HepG2 (cell line): ENCODE data around the gene IER5L. TPM values are rescaled to one million over a fixed set of nuclear protein-coding genes. Genes with fewer than 3 reads are reported as not detected.

ENCODE experiments used
- ATAC-seq: fragments of 200-7000 bp; cut with Tn5 transposase; 3 replicates; pipeline ENCODE4 v1.9.1; 2020; ENCODE audit warnings: mild to moderate bottlenecking, moderate library complexity
- BruUV-seq: library from RNA; stranded (reverse); fragments of 400-500 nt; replicated peaks from 2 replicates; lab custom pipeline; 2021; lab: Mats Ljungman, UMichigan
- CTCF ChIA-PET: fragments of 300-600 bp; formaldehyde crosslinking; extraction: SDS; loops from one replicate; lab custom pipeline; 2021; ENCODE audit warnings: low total read pairs, inconsistent platforms, low intra/inter-chr PET ratio; lab: Yijun Ruan, JAX
- POLR2A ChIA-PET: fragments of 350-600 bp; sonication (Branson Sonifier 250); formaldehyde crosslinking; loops from one replicate; lab custom pipeline; 2020; ENCODE audit warnings: antibody characterized with exemption, inconsistent platforms; lab: Yijun Ruan, JAX
- DNase-seq: peaks from one replicate; pipeline ENCODE4 v3.0.0-alpha.2; 2015; ENCODE audit warnings: low spot score
- FAIRE-seq: peaks from 3 replicates; lab custom pipeline; 2011; peaks lifted over from hg19 to GRCh38; lab: Jason Lieb, UNC
- H2AFZ ChIP-seq: one replicate; pipeline ENCODE4 v1.6.1; 2011; ENCODE audit warnings: low read length, inconsistent platforms
- H3K27ac ChIP-seq: fragments of 300-600 bp; 3 replicates; pipeline ENCODE4 v1.8.0; 2011; ENCODE audit warnings: mixed run types, mild to moderate bottlenecking, mixed read lengths, low read length, inconsistent platforms; ENCODE audit not compliant: insufficient read depth; ENCODE audit errors: extremely low read length
- H3K27me3 ChIP-seq, 2 experiments: fragments of 200-600 bp in 1 of 2; 2 replicates in 1 of 2; 3 replicates in 1 of 2; pipeline versions ENCODE4 v1.6.0 to v1.8.0; 2011; ENCODE audit warnings: low read length in 2 of 2, mild to moderate bottlenecking in 2 of 2, moderate library complexity in 2 of 2, inconsistent platforms in 1 of 2; ENCODE audit not compliant: insufficient read depth in 2 of 2, control insufficient read depth in 1 of 2
- H3K36me3 ChIP-seq, 2 experiments: fragments of 200-600 bp in 1 of 2; replicated peaks in 1 of 2; 2 replicates in 1 of 2; 3 replicates in 1 of 2; pipeline versions ENCODE4 v1.5.1 to v1.8.0; 2011; ENCODE audit warnings: low read length in 2 of 2, inconsistent platforms in 1 of 2; ENCODE audit not compliant: insufficient read depth in 2 of 2, control insufficient read depth in 1 of 2
- H3K4me1 ChIP-seq: 2 replicates; pipeline ENCODE4 v1.5.1; 2012; ENCODE audit warnings: low read length, inconsistent platforms; ENCODE audit not compliant: insufficient read depth
- H3K4me2 ChIP-seq: 2 replicates; pipeline ENCODE4 v1.6.0; 2011; ENCODE audit warnings: low read depth, low read length, inconsistent platforms
- H3K4me3 ChIP-seq, 3 experiments: fragments of 200-600 bp in 1 of 3; sonication (generic), shearing (Covaris generic) in 1 of 3; replicated peaks in 1 of 3; 2 replicates each; pipeline ENCODE4 v1.5.1; 2011 to 2016; ENCODE audit warnings: low read length in 3 of 3, inconsistent platforms in 2 of 3, low read depth in 2 of 3, mild to moderate bottlenecking in 2 of 3, control low read depth in 1 of 3, mixed read lengths in 1 of 3; ENCODE audit not compliant: insufficient read depth in 1 of 3
- H3K79me2 ChIP-seq: one replicate; pipeline ENCODE4 v1.6.1; 2011; ENCODE audit warnings: low read length, inconsistent platforms; ENCODE audit not compliant: insufficient read depth
- H3K9ac ChIP-seq: 2 replicates; pipeline ENCODE4 v1.6.0; 2011; ENCODE audit warnings: mild to moderate bottlenecking, low read depth, low read length, inconsistent platforms; ENCODE audit not compliant: insufficient read depth
- H3K9me3 ChIP-seq: 2 replicates; pipeline ENCODE4 v1.5.1; 2012; ENCODE audit warnings: mild to moderate bottlenecking, low read length
- H4K20me1 ChIP-seq: 2 replicates; pipeline ENCODE4 v1.6.0; 2011; ENCODE audit warnings: inconsistent platforms, mild to moderate bottlenecking, low read length, moderate library complexity; ENCODE audit not compliant: insufficient read depth
- ATAD3A ChIP-seq: sonication (generic); formaldehyde crosslinking; IDR thresholded peaks from 2 replicates; pipeline ENCODE4 v1.4.0; 2020; ENCODE audit warnings: missing genetic modification reagents
- NFKB2 ChIP-seq: sonication (generic); formaldehyde crosslinking; IDR thresholded peaks from 2 replicates; pipeline ENCODE4 v1.4.0; 2020; ENCODE audit warnings: missing genetic modification reagents, borderline replicate concordance
- NFYC ChIP-seq: IDR thresholded peaks from 2 replicates; pipeline ENCODE4 v1.6.1; 2016; ENCODE audit warnings: missing genetic modification reagents, missing compliant biosample characterization
- TMF1 ChIP-seq: sonication (generic); formaldehyde crosslinking; IDR thresholded peaks from 2 replicates; pipeline ENCODE4 v1.8.1; 2022; ENCODE audit warnings: low read depth, missing genetic modification reagents
- ZNF629 ChIP-seq: sonication (generic); formaldehyde crosslinking; conservative IDR thresholded peaks from 2 replicates; pipeline ENCODE4 v1.5.0; 2020; ENCODE audit warnings: missing genetic modification reagents
- WGBS: methylation state at CpG from one replicate; pipeline ENCODE4 v1.1.6; 2017; ENCODE audit warnings: low lambda C conversion rate; 5-methylcytosine and 5-hydroxymethylcytosine counted together
- in situ Hi-C: cut with HindIII; loops from 2 replicates; pipeline ENCODE4 v1.10.0; 2017; ENCODE audit warnings: low pct_unique_long_range_greater_than_20kb; ENCODE audit not compliant: extremely low pct_ligation_motif_present
- intact Hi-C: fragments of 100-400 bp; cut with micrococcal nuclease; formaldehyde crosslinking; loops from one replicate; pipeline ENCODE4 v1.10.0; 2022; ENCODE audit not compliant: unreplicated experiment
- polyA plus RNA-seq, 8 experiments: library from polyadenylated mRNA; depleted of rRNA in 3 of 8; stranded (reverse) in 7 of 8; unstranded in 1 of 8; fragments of >200 nt; fragmentation: Illumina TruSeq in 4 of 8; extraction: Trizol in 4 of 8; gene quantifications; 2 replicates each; pipeline versions ENCODE4 v1.2.1 to v1.2.3, GENCODE V29; 2011 to 2016; ENCODE audit warnings: low read depth in 4 of 8, missing spikeins in 1 of 8, mixed read lengths in 1 of 8; ENCODE audit not compliant: insufficient read depth in 1 of 8
- total RNA-seq, 5 experiments: library from RNA; depleted of rRNA; stranded (reverse); fragments of >200 nt; fragmentation: Illumina TruSeq; extraction: Trizol; gene quantifications; 2 replicates each; pipeline ENCODE4 v1.2.3, GENCODE V29; 2016; ENCODE audit warnings: low read depth in 1 of 5
- TF ChIP-seq, protein P1 (sequence below): sonication (generic); formaldehyde crosslinking; IDR thresholded peaks from 2 replicates; pipeline ENCODE4 v1.5.0; 2020; ENCODE audit warnings: mild to moderate bottlenecking, missing genetic modification reagents
- TF ChIP-seq, protein P2 (sequence below), 2 experiments: fragments of 450-650 bp in 1 of 2; sonication (generic) in 1 of 2; formaldehyde crosslinking in 1 of 2; IDR thresholded peaks; 2 replicates each; pipeline versions ENCODE4 v1.6.1 to v1.8.0; 2016 to 2022; ENCODE audit warnings: antibody characterized with exemption in 1 of 2, mild to moderate bottlenecking in 1 of 2, missing genetic modification reagents in 1 of 2

IER5L gene
- total and polyA plus RNA-seq, 2 of the 13 experiments (the other 11 are each of a cell fraction or from before 2014, with no cell fraction given) = 1.8 to 3.3 TPM

DNA sequence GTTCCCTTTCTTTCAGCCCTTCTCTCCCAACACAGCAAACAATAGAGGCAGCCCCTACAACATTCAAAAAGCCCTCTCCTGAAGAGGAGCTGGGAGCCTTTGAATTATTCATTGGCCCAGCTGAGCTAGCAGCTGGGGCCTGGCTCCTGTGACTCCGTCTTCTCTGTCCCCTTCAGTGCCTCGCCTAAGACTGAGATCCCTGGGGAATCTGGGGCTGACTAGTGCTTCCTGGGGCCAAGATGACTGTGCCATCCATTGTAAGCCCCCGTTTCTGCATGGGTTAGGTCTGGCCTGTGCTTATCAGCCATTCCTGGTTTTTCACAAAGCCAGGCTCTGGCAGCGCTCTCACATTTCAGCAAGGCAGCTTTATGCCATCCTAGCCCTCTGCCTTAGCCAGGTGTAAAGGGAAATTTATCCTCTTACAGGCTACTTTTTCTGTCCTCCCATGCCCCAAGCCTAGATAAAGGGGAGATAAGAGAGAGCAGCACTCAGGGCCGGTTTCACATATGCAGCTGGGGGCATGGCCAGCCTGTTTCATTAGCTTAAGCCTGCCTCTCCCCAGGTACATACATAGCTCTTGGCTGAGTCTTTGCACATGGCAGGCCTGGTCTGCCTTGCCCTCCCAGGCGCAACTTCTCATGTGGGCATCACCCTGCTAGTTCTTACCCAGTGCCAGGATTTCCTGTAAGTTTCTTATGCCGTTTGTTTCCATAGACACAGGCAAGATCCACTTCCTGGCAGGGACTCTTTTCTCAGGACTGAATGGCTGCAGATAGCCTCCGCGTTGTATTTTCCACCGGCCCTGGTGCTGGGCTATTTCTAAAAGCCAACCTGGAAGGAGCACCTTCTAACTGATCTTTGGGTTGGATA lies 51.1 kb downstream of the IER5L start:
- H3K27ac ChIP-seq = no peak overlapping the region
- TF ChIP-seq, protein P1, sequence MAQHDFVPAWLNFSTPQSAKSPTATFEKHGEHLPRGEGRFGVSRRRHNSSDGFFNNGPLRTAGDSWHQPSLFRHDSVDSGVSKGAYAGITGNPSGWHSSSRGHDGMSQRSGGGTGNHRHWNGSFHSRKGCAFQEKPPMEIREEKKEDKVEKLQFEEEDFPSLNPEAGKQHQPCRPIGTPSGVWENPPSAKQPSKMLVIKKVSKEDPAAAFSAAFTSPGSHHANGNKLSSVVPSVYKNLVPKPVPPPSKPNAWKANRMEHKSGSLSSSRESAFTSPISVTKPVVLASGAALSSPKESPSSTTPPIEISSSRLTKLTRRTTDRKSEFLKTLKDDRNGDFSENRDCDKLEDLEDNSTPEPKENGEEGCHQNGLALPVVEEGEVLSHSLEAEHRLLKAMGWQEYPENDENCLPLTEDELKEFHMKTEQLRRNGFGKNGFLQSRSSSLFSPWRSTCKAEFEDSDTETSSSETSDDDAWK (CRISPR knock-in tag) = no peak
- TF ChIP-seq NFKB2 (CRISPR knock-in tag) (no peak), NFYC (no peak), ZNF629 (no peak), ATAD3A (CRISPR knock-in tag) (no peak), TMF1 (CRISPR knock-in tag) (no peak)
- TF ChIP-seq, protein P2, sequence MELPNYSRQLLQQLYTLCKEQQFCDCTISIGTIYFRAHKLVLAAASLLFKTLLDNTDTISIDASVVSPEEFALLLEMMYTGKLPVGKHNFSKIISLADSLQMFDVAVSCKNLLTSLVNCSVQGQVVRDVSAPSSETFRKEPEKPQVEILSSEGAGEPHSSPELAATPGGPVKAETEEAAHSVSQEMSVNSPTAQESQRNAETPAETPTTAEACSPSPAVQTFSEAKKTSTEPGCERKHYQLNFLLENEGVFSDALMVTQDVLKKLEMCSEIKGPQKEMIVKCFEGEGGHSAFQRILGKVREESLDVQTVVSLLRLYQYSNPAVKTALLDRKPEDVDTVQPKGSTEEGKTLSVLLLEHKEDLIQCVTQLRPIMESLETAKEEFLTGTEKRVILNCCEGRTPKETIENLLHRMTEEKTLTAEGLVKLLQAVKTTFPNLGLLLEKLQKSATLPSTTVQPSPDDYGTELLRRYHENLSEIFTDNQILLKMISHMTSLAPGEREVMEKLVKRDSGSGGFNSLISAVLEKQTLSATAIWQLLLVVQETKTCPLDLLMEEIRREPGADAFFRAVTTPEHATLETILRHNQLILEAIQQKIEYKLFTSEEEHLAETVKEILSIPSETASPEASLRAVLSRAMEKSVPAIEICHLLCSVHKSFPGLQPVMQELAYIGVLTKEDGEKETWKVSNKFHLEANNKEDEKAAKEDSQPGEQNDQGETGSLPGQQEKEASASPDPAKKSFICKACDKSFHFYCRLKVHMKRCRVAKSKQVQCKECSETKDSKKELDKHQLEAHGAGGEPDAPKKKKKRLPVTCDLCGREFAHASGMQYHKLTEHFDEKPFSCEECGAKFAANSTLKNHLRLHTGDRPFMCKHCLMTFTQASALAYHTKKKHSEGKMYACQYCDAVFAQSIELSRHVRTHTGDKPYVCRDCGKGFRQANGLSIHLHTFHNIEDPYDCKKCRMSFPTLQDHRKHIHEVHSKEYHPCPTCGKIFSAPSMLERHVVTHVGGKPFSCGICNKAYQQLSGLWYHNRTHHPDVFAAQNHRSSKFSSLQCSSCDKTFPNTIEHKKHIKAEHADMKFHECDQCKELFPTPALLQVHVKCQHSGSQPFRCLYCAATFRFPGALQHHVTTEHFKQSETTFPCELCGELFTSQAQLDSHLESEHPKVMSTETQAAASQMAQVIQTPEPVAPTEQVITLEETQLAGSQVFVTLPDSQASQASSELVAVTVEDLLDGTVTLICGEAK (IDR thresholded peaks at IDR 0.05) = no peak
- TF ChIP-seq, protein P2 (CRISPR knock-in tag; IDR thresholded peaks at IDR 0.05) = no peak
- no peak overlapping the region for H3K9ac ChIP-seq
- peaks cover 19 to 72% of the 10 kb centered on the region in 2 experiments for H3K36me3 ChIP-seq
- ChIA-PET POLR2A (no interaction called here), CTCF (no interaction called here)
- peaks cover 6% of the 10 kb centered on the region for H3K79me2 ChIP-seq
- in situ Hi-C loops (no loop called here), intact Hi-C loops (no loop called here)
- H2AFZ ChIP-seq = no peak overlapping the region
- no peak overlapping the region for H3K4me3 ChIP-seq
- H3K27me3 ChIP-seq = no peaks in the 10 kb centered on the region
- peaks cover 19% of the 10 kb centered on the region for H3K4me1 ChIP-seq
- ATAC-seq (no peak), DNase-seq (no peak), FAIRE-seq (no peak)
- H3K9me3 ChIP-seq = no peaks in the 10 kb centered on the region
- BruUV-seq = no TSS peak
- H3K4me2 ChIP-seq = no peak overlapping the region
- no peaks in the 10 kb centered on the region for H4K20me1 ChIP-seq
- WGBS = 94% methylated on average over 9 of the region's 10 CpGs
